ENCODE measurements around the gene EVPL. TPM values are rescaled to one million over a fixed set of nuclear protein-coding genes. Genes with fewer than 3 reads are reported as not detected.

EVPL gene
- polyA plus RNA-seq, 3 donors, result not detected

DNA sequence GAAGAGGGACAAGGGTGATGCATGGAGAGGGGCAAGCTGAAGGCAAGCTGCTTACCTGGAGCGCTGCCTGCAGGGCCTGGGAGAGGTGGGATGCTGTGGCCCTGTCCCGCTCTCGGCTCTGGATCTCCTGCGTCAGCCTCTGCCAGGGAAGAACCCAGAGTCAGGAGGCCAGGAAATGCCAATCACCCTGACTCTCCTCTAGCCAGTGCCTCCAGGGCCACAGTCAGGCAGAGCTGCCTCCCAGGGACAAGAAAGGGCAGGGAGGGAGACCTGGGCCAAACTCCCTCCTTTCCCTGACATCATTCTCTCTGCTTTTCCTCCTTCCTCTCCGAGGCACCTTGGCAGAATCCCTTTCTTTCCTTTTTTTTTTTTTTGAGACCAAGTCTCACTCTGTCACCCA, 15.2 kb downstream of the EVPL start:
- Histone ChIP-seq H3K79me2 (ENCODE audit: insufficient read depth, low read length) (no peaks in the 10 kb centered on the region), H2AFZ (ENCODE audit: insufficient read depth, low read depth, low read length, poor library complexity, severe bottlenecking) (no peak overlapping the region), H4K20me1 (ENCODE audit: insufficient read depth, low read length) (no peaks in the 10 kb centered on the region), H3K4me2 (replicated peaks; ENCODE audit: extremely low read depth, low read length, poor library complexity, severe bottlenecking) (no peak overlapping the region), H3K4me3 (replicated peaks in 1 of 3; ENCODE audit: low read depth in 2 of 3, low read length in 3 of 3) (no peak overlapping the region), H3K4me1 (ENCODE audit: control insufficient read depth in 1 of 2, insufficient read depth in 2 of 2, low read length in 2 of 2) (no peaks in the 10 kb centered on the region), H3K27me3 (ENCODE audit: control insufficient read depth in 2 of 2, insufficient read depth in 2 of 2, low read length in 2 of 2) (no peaks in the 10 kb centered on the region), H3K9me3 (replicated peaks in 1 of 2; ENCODE audit: control insufficient read depth in 1 of 2, insufficient read depth in 1 of 2, low read length in 2 of 2) (no peaks in the 10 kb centered on the region), H3K9ac (ENCODE audit: insufficient read depth, low read length, poor library complexity, severe bottlenecking) (no peak overlapping the region), H3K36me3 (replicated peaks in 1 of 2; ENCODE audit: control insufficient read depth in 1 of 2, insufficient read depth in 2 of 2, low read length in 2 of 2) (no peaks in the 10 kb centered on the region), H3K27ac (ENCODE audit: low read depth in 1 of 2, low read length in 2 of 2) (no peak overlapping the region)
- Mint-ChIP-seq H3K4me3 (no peak overlapping the region), H3K4me1 (peaks cover 1% of the 10 kb centered on the region), H3K9me3 (peaks cover 0 to 3% (median 0%) of the 10 kb centered on the region in 7 donors), H3K36me3 (no peaks in the 10 kb centered on the region), H3K27ac (no peak overlapping the region), H3K27me3 (ENCODE audit: low read depth in 3 of 3) (peaks cover 2 to 5% (median 3%) of the 10 kb centered on the region in 3 donors)
- intact Hi-C loops (cut with micrococcal nuclease), result loop anchor here in 1 of 2 donors (5.0 kb wide), 1 partner anchor 285 kb away; no protein-coding TSS in a partner anchor
- DNase-seq, result no peak
- 94% methylated on average over 5 of the region's 5 CpGs for WGBS (ENCODE audit: insufficient coverage)
- TF ChIP-seq, protein P1, sequence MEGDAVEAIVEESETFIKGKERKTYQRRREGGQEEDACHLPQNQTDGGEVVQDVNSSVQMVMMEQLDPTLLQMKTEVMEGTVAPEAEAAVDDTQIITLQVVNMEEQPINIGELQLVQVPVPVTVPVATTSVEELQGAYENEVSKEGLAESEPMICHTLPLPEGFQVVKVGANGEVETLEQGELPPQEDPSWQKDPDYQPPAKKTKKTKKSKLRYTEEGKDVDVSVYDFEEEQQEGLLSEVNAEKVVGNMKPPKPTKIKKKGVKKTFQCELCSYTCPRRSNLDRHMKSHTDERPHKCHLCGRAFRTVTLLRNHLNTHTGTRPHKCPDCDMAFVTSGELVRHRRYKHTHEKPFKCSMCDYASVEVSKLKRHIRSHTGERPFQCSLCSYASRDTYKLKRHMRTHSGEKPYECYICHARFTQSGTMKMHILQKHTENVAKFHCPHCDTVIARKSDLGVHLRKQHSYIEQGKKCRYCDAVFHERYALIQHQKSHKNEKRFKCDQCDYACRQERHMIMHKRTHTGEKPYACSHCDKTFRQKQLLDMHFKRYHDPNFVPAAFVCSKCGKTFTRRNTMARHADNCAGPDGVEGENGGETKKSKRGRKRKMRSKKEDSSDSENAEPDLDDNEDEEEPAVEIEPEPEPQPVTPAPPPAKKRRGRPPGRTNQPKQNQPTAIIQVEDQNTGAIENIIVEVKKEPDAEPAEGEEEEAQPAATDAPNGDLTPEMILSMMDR (IDR thresholded peaks at IDR 0.05), result no peak

DNA sequence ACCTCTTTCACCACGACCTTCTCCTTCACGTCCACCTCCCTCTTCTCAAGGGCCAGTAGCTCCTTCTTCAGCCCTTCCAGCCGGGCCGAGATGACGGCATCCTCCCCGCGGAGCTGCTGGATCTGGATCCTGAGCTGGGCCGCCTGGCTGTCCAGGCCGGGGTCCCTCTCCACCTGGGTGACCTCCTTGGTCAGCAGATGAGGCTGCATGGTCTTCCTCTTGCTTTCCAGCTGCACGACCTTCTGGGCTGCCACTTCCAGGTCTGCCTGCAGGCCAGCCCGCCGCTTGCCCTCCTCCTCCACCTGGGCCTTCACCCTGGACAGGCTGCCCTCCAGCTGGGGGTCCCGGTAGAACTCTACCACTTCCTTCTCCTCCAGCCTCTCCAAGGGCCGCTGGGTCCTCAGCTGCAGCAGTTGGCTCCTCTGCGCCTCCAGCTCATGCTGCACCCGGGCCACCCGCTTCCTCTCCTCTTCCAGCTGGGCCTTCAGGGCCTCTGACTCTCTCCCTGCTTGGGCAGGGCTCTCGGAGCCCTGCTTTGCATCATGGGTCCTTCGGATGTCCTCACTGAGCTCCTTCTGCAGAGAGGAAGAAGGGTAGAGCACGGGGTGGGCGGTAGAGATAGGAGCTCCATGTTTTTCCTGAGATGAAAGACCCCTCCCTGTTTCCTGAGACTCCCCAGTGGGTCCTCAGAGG, 17.0 kb downstream of the EVPL start:
- DNase-seq, result no peak
- Histone ChIP-seq H3K4me3 (replicated peaks in 1 of 3; ENCODE audit: low read depth in 2 of 3, low read length in 3 of 3) (no peak overlapping the region), H3K27ac (ENCODE audit: low read depth in 1 of 2, low read length in 2 of 2) (no peak overlapping the region), H3K4me1 (ENCODE audit: control insufficient read depth in 1 of 2, insufficient read depth in 2 of 2, low read length in 2 of 2) (no peaks in the 10 kb centered on the region), H3K27me3 (ENCODE audit: control insufficient read depth in 2 of 2, insufficient read depth in 2 of 2, low read length in 2 of 2) (no peaks in the 10 kb centered on the region), H2AFZ (ENCODE audit: insufficient read depth, low read depth, low read length, poor library complexity, severe bottlenecking) (no peak overlapping the region), H3K9ac (ENCODE audit: insufficient read depth, low read length, poor library complexity, severe bottlenecking) (no peak overlapping the region), H4K20me1 (ENCODE audit: insufficient read depth, low read length) (no peaks in the 10 kb centered on the region), H3K9me3 (replicated peaks in 1 of 2; ENCODE audit: control insufficient read depth in 1 of 2, insufficient read depth in 1 of 2, low read length in 2 of 2) (no peaks in the 10 kb centered on the region), H3K36me3 (replicated peaks in 1 of 2; ENCODE audit: control insufficient read depth in 1 of 2, insufficient read depth in 2 of 2, low read length in 2 of 2) (peaks cover 0 to 4% of the 10 kb centered on the region in 2 donors), H3K4me2 (replicated peaks; ENCODE audit: extremely low read depth, low read length, poor library complexity, severe bottlenecking) (no peak overlapping the region), H3K79me2 (ENCODE audit: insufficient read depth, low read length) (no peaks in the 10 kb centered on the region)
- H3K4me3 Mint-ChIP-seq, result no peak overlapping the region
- 72% methylated on average over 19 of the region's 21 CpGs for WGBS (ENCODE audit: insufficient coverage)
- peaks cover 6 to 17% of the 10 kb centered on the region in 2 donors for H3K36me3 Mint-ChIP-seq
- no peak overlapping the region for H3K27ac Mint-ChIP-seq
- peaks cover 1% of the 10 kb centered on the region for H3K4me1 Mint-ChIP-seq
- peaks cover 0 to 1% (median 0%) of the 10 kb centered on the region in 7 donors for H3K9me3 Mint-ChIP-seq
- TF ChIP-seq, protein P1 (IDR thresholded peaks at IDR 0.05), result no peak
- intact Hi-C loops (cut with micrococcal nuclease), result loop anchor here in 1 of 2 donors (5.0 kb wide), 1 partner anchor 287 kb away; no protein-coding TSS in a partner anchor
- peaks cover 2 to 5% (median 3%) of the 10 kb centered on the region in 3 donors for H3K27me3 Mint-ChIP-seq (ENCODE audit: low read depth in 3 of 3)

Data from CD14-positive monocyte (primary cell).